ENCODE data around the gene SLIT3.

GRCh38 chr5:168844016-168844921 is 456.7 kb downstream of the SLIT3 start:
- TF ChIP-seq, protein P1, sequence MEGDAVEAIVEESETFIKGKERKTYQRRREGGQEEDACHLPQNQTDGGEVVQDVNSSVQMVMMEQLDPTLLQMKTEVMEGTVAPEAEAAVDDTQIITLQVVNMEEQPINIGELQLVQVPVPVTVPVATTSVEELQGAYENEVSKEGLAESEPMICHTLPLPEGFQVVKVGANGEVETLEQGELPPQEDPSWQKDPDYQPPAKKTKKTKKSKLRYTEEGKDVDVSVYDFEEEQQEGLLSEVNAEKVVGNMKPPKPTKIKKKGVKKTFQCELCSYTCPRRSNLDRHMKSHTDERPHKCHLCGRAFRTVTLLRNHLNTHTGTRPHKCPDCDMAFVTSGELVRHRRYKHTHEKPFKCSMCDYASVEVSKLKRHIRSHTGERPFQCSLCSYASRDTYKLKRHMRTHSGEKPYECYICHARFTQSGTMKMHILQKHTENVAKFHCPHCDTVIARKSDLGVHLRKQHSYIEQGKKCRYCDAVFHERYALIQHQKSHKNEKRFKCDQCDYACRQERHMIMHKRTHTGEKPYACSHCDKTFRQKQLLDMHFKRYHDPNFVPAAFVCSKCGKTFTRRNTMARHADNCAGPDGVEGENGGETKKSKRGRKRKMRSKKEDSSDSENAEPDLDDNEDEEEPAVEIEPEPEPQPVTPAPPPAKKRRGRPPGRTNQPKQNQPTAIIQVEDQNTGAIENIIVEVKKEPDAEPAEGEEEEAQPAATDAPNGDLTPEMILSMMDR (IDR thresholded peaks at IDR 0.05): no peak
- no peak for TF ChIP-seq POLR2A (IDR thresholded peaks at IDR 0.05)

All from suprapubic skin (tissue), 3 donors.